ENCODE measurements around the gene C20orf202.
"Not testable (repeated sequence)": the region's sequence is repeated elsewhere in the genome, so short reads cannot be mapped to it uniquely, and the experiment has no call there.

Gene C20orf202

GRCh38 chr20:1209447-1210387 is 6.5 kb downstream of the C20orf202 start:
- no peak for DNase-seq (ENCODE audit: low read depth)

GRCh38 chr20:1210501-1210900 is 7.2 kb downstream of the C20orf202 start:
- no peak for DNase-seq (ENCODE audit: low read depth)

- DNase-seq (ENCODE audit: low read depth), result no peak
These were observed 8.8 kb downstream of the C20orf202 start for GRCh38 chr20:1212023-1212422.

- peak; percentile 61 for DNase-seq (ENCODE audit: low read depth)
These were observed 9.5 kb downstream of the C20orf202 start for GRCh38 chr20:1212607-1213396.

GRCh38 chr20:1214838-1215261 is 11.6 kb downstream of the C20orf202 start:
- DNase-seq (ENCODE audit: low read depth), result no peak

GRCh38 chr20:1215386-1216170 is 12.3 kb downstream of the C20orf202 start:
- DNase-seq (ENCODE audit: low read depth), result peak; percentile 61

- DNase-seq (ENCODE audit: low read depth), result not testable (repeated sequence)
These were observed 13.5 kb downstream of the C20orf202 start for GRCh38 chr20:1216527-1217427.

GRCh38 chr20:1222750-1223149 is 19.5 kb downstream of the C20orf202 start:
- not testable (repeated sequence) for DNase-seq (ENCODE audit: low read depth)

GRCh38 chr20:1224205-1224890 is 21.1 kb downstream of the C20orf202 start:
- DNase-seq (ENCODE audit: low read depth), result no peak

GRCh38 chr20:1225263-1225782 is 22.1 kb downstream of the C20orf202 start:
- no peak for DNase-seq (ENCODE audit: low read depth)

- peak; percentile 73 for DNase-seq (ENCODE audit: low read depth)
These were observed 22.8 kb downstream of the C20orf202 start, which contains the start of gene RAD21L1 for GRCh38 chr20:1225783-1226654. RAD21L1 (plus strand) TSS chr20:1226044; CDS start chr20:1228454, 2,410 bp downstream.

GRCh38 chr20:1229541-1229940 is 26.3 kb downstream of the C20orf202 start:
- no peak for DNase-seq (ENCODE audit: low read depth)

- DNase-seq (ENCODE audit: low read depth), result no peak
These were observed 29.2 kb downstream of the C20orf202 start for GRCh38 chr20:1232286-1233111.

- no peak for DNase-seq (ENCODE audit: low read depth)
These were observed 37.3 kb downstream of the C20orf202 start for GRCh38 chr20:1240549-1240948.

GRCh38 chr20:1241456-1241855 is 38.2 kb downstream of the C20orf202 start:
- DNase-seq (ENCODE audit: low read depth), result no peak

GRCh38 chr20:1242099-1242498 is 38.8 kb downstream of the C20orf202 start:
- DNase-seq (ENCODE audit: low read depth), result no peak

GRCh38 chr20:1242530-1242929 is 39.3 kb downstream of the C20orf202 start:
- DNase-seq (ENCODE audit: low read depth), result no peak

- no peak for DNase-seq (ENCODE audit: low read depth)
These were observed 42.3 kb downstream of the C20orf202 start for GRCh38 chr20:1245578-1245977.
